ENCODE measurements around the gene LRRC59.

Gene LRRC59

GRCh38 chr17:50381920-50382319 lies 15.4 kb downstream of the LRRC59 start:
- DNase-seq: no peak

GRCh38 chr17:50381260-50381815 lies 16.0 kb downstream of the LRRC59 start:
- no peak for DNase-seq

GRCh38 chr17:50380369-50381259 lies 16.7 kb downstream of the LRRC59 start:
- no peak for DNase-seq

- DNase-seq: no peak
Measured at GRCh38 chr17:50379351-50380132, 17.8 kb downstream of the LRRC59 start.

- no peak for DNase-seq
Measured at GRCh38 chr17:50375858-50376538, 21.3 kb downstream of the LRRC59 start.

GRCh38 chr17:50373705-50374104 lies 23.6 kb downstream of the LRRC59 start:
- DNase-seq: no peak

GRCh38 chr17:50372758-50373556 lies 24.4 kb downstream of the LRRC59 start, which contains the start of the genes EME1 and MRPL27:
TSS of gene EME1 (plus strand) at chr17:50373229. CDS start at chr17:50375209, 1,980 bp downstream.
TSS of gene MRPL27 (minus strand) at chr17:50373184. CDS start at chr17:50373170, 14 bp downstream.
- DNase-seq: peak; percentile 90

GRCh38 chr17:50372222-50372757 lies 25.0 kb downstream of the LRRC59 start:
- no peak for DNase-seq

- DNase-seq: peak; percentile 40
Measured at GRCh38 chr17:50371526-50371925, 25.8 kb downstream of the LRRC59 start.

GRCh38 chr17:50370052-50370451 lies 27.3 kb downstream of the LRRC59 start:
- no peak for DNase-seq

GRCh38 chr17:50367401-50367800 lies 29.9 kb downstream of the LRRC59 start:
- DNase-seq: no peak

- no peak for DNase-seq
Measured at GRCh38 chr17:50365649-50366393, 31.5 kb downstream of the LRRC59 start.

GRCh38 chr17:50365165-50365564 lies 32.2 kb downstream of the LRRC59 start:
- DNase-seq: no peak

GRCh38 chr17:50364715-50365114 lies 32.6 kb downstream of the LRRC59 start:
- no peak for DNase-seq

GRCh38 chr17:50364061-50364458 lies 33.3 kb downstream of the LRRC59 start:
- DNase-seq: no peak

- DNase-seq: no peak
Measured at GRCh38 chr17:50363217-50364060, 33.9 kb downstream of the LRRC59 start.

- DNase-seq: no peak
Measured at GRCh38 chr17:50362661-50363060, 34.7 kb downstream of the LRRC59 start.

- peak; percentile 22 for DNase-seq
Measured at GRCh38 chr17:50361561-50362480, 35.5 kb downstream of the LRRC59 start.
